B cell (primary cell): ENCODE measurements around the gene PARD6A.

Experiments used
- CTCF ChIP-seq: fragments of 200-600 bp; IDR thresholded peaks from one replicate; pipeline ENCODE4 v1.8.0; 2022; ENCODE audit warnings: antibody characterized with exemption, mild to moderate bottlenecking
- EZH2 ChIP-seq: IDR thresholded peaks from 2 replicates; pipeline ENCODE4 v1.6.1; 2012; ENCODE audit warnings: borderline replicate concordance, low read depth, mild to moderate bottlenecking, moderate library complexity, low read length; ENCODE audit not compliant: insufficient read depth, poor library complexity, severe bottlenecking

GRCh38 chr16:67656344-67657016 is 4.3 kb upstream of the PARD6A start:
- no peak for TF ChIP-seq EZH2
- no peak for TF ChIP-seq CTCF
